GM23338 (cell line): ENCODE results near the gene ACO1. TPM values are rescaled to one million over a fixed set of nuclear protein-coding genes. Genes with fewer than 3 reads are reported as not detected.

ENCODE experiments used
- ATAC-seq: fragments of 200-7000 bp; cut with Tn5 transposase; 3 replicates; pipeline ENCODE4 v1.9.1; 2020
- DNase-seq: peaks from one replicate; pipeline ENCODE4 v3.0.0-alpha.2; 2015; ENCODE audit warnings: low spot score
- H2AFZ ChIP-seq: fragments of 200-600 bp; sonication (generic); 2 replicates; pipeline ENCODE4 v1.8.0; 2016; ENCODE audit warnings: antibody characterized with exemption, mild to moderate bottlenecking, moderate library complexity
- H3F3A ChIP-seq: fragments of 200-600 bp; sonication (generic); replicated peaks from 2 replicates; pipeline ENCODE4 v1.8.0; 2017; ENCODE audit warnings: antibody characterized with exemption, mixed run types, low read depth
- H3K27ac ChIP-seq: fragments of 200-600 bp; sonication (generic); 2 replicates; pipeline ENCODE4 v1.6.1; 2016; ENCODE audit warnings: low read depth
- H3K27me3 ChIP-seq: fragments of 200-600 bp; sonication (generic); 2 replicates; pipeline ENCODE4 v1.8.0; 2016; ENCODE audit warnings: mild to moderate bottlenecking, mixed run types, moderate library complexity; ENCODE audit not compliant: insufficient read depth
- H3K36me3 ChIP-seq: fragments of 200-600 bp; sonication (generic); 2 replicates; pipeline ENCODE4 v1.8.0; 2016; ENCODE audit warnings: mild to moderate bottlenecking; ENCODE audit not compliant: insufficient read depth
- H3K4me1 ChIP-seq: fragments of 200-600 bp; sonication (generic); 2 replicates; pipeline ENCODE4 v1.8.0; 2016; ENCODE audit warnings: mild to moderate bottlenecking, moderate library complexity; ENCODE audit not compliant: insufficient read depth
- H3K4me2 ChIP-seq: fragments of 200-600 bp; sonication (generic); 2 replicates; pipeline ENCODE4 v1.7.1; 2017; ENCODE audit warnings: mixed run types
- H3K4me3 ChIP-seq: fragments of 200-600 bp; sonication (generic); 2 replicates; pipeline ENCODE4 v1.6.1; 2016; ENCODE audit warnings: mixed run types
- H3K79me2 ChIP-seq: fragments of 200-600 bp; sonication (generic); replicated peaks from 2 replicates; pipeline ENCODE4 v1.8.0; 2017; ENCODE audit warnings: mild to moderate bottlenecking; ENCODE audit not compliant: insufficient read depth
- H3K9me2 ChIP-seq: fragments of 200-600 bp; sonication (generic); 2 replicates; pipeline ENCODE4 v1.8.0; 2017; ENCODE audit not compliant: insufficient read depth
- H4K20me1 ChIP-seq: fragments of 200-600 bp; sonication (generic); replicated peaks from 2 replicates; pipeline ENCODE4 v1.8.0; 2017; ENCODE audit warnings: mild to moderate bottlenecking; ENCODE audit not compliant: insufficient read depth
- H3K27ac Mint-ChIP-seq: 2 replicates; pipeline ENCODE4 v1.8.0; 2020; ENCODE audit warnings: inconsistent platforms, mild to moderate bottlenecking, moderate library complexity, mixed read lengths
- H3K27me3 Mint-ChIP-seq: 3 replicates; pipeline ENCODE4 v1.8.0; 2022; ENCODE audit warnings: low read depth, mild to moderate bottlenecking, moderate library complexity, mixed read lengths, inconsistent platforms; ENCODE audit not compliant: insufficient read depth, poor library complexity
- H3K36me3 Mint-ChIP-seq: 3 replicates; pipeline ENCODE4 v1.8.0; 2021; ENCODE audit warnings: low read depth, mild to moderate bottlenecking, inconsistent platforms, moderate library complexity, mixed read lengths
- H3K4me1 Mint-ChIP-seq: 3 replicates; pipeline ENCODE4 v1.8.0; 2020; ENCODE audit warnings: mild to moderate bottlenecking, inconsistent platforms, mixed read lengths
- H3K4me3 Mint-ChIP-seq: 3 replicates; pipeline ENCODE4 v1.8.0; 2021; ENCODE audit warnings: moderate library complexity, mild to moderate bottlenecking, inconsistent platforms, mixed read lengths
- H3K9me3 Mint-ChIP-seq: 3 replicates; pipeline ENCODE4 v1.8.0; 2020; ENCODE audit warnings: moderate library complexity, mild to moderate bottlenecking, inconsistent platforms, mixed read lengths
- CREB1 ChIP-seq: fragments of 250-450 bp; sonication (Bioruptor Pico); IDR thresholded peaks from 2 replicates; pipeline ENCODE4 v1.5.0; 2020; ENCODE audit warnings: low read depth, mild to moderate bottlenecking, moderate library complexity
- CTCF ChIP-seq, 2 experiments: fragments of 200-600 bp in 1 of 2; sonication (generic) in 1 of 2; conservative IDR thresholded peaks; 2 replicates each; pipeline versions ENCODE4 v1.5.1 to v1.6.1; 2016 to 2017; ENCODE audit warnings: antibody characterized with exemption in 2 of 2, low read depth in 2 of 2, mild to moderate bottlenecking in 2 of 2, moderate library complexity in 1 of 2
- ETS1 ChIP-seq: IDR thresholded peaks from 2 replicates; pipeline ENCODE4 v1.6.1; 2016; ENCODE audit warnings: antibody characterized with exemption
- EZH2 ChIP-seq: fragments of 200-600 bp; sonication (generic); IDR thresholded peaks from one replicate; pipeline ENCODE4 v1.8.0; 2017; ENCODE audit warnings: antibody characterized with exemption, mild to moderate bottlenecking, low read depth; ENCODE audit not compliant: unreplicated experiment
- EZH2phosphoT487 ChIP-seq: fragments of 200-600 bp; sonication (generic); IDR thresholded peaks from one replicate; pipeline ENCODE4 v1.8.1; 2018; ENCODE audit warnings: antibody characterized with exemption; ENCODE audit not compliant: unreplicated experiment
- JUNB ChIP-seq: IDR thresholded peaks from one replicate; pipeline ENCODE4 v1.6.1; 2016; ENCODE audit warnings: antibody characterized with exemption; ENCODE audit not compliant: unreplicated experiment
- NANOG ChIP-seq: IDR thresholded peaks from 2 replicates; pipeline ENCODE4 v1.6.1; 2016; ENCODE audit warnings: antibody characterized with exemption, borderline replicate concordance
- POLR2AphosphoS5 ChIP-seq: IDR thresholded peaks from 2 replicates; pipeline ENCODE4 v1.6.1; 2016; ENCODE audit warnings: antibody characterized with exemption, low read depth
- REST ChIP-seq: IDR thresholded peaks from one replicate; pipeline ENCODE4 v1.6.1; 2018; ENCODE audit warnings: antibody characterized with exemption; ENCODE audit not compliant: unreplicated experiment
- STAT1 ChIP-seq: IDR thresholded peaks from one replicate; pipeline ENCODE4 v1.6.1; 2016; ENCODE audit warnings: antibody characterized with exemption; ENCODE audit not compliant: unreplicated experiment
- ZNF114 ChIP-seq: fragments of 250-450 bp; sonication (Bioruptor Pico); IDR thresholded peaks from 2 replicates; pipeline ENCODE4 v1.5.0; 2020; ENCODE audit warnings: mild to moderate bottlenecking, moderate library complexity
- polyA plus RNA-seq: library from polyadenylated mRNA; unstranded; fragments of >200 nt; fragmentation: Nextera tagmentation; extraction: Ambion mirVana; gene quantifications from 2 replicates; pipeline ENCODE4 v1.2.1, GENCODE V29; 2016
- total RNA-seq: library from RNA; depleted of rRNA; stranded (reverse); fragments of >200 nt; shearing (Covaris generic); gene quantifications from 2 replicates; pipeline ENCODE4 v1.2.3, GENCODE V29; 2014

Gene ACO1
- total and polyA plus RNA-seq, 2 experiments from 2014 or later = 16.6 to 41.0 TPM

GRCh38 chr9:32382565-32383320 lies 1.7 kb upstream of the ACO1 start (continued):
- TF ChIP-seq REST = no peak
- TF ChIP-seq CTCF (conservative IDR thresholded peaks at IDR 0.05; ENCODE audit: low read depth in 2 of 2) = no peak
- no peak for TF ChIP-seq POLR2AphosphoS5

GRCh38 chr9:32384002-32384363 lies 460 bp upstream of the ACO1 start:
- H3K4me1 Mint-ChIP-seq = peaks cover 25% of the 10 kb centered on the region
- H4K20me1 ChIP-seq = no peaks in the 10 kb centered on the region; the same call in 1 of the 2 replicates
- H2AFZ ChIP-seq = peak overlapping the region; percentile 87; the same call in 1 of the 2 replicates
- no peak; the same call in 2 of the 3 replicates for ATAC-seq
- no peaks in the 10 kb centered on the region for H3K9me2 ChIP-seq
- H3K36me3 Mint-ChIP-seq = no peaks in the 10 kb centered on the region; the same call in 2 of the 3 replicates
- H3K4me3 ChIP-seq = peak overlapping the region; percentile 96
- H3F3A ChIP-seq = no peaks in the 10 kb centered on the region
- no peaks in the 10 kb centered on the region for H3K9me3 Mint-ChIP-seq
- peaks cover 20% of the 10 kb centered on the region for H3K79me2 ChIP-seq
- no peak overlapping the region for H3K27ac ChIP-seq
- peak overlapping the region; percentile 71 for H3K4me3 Mint-ChIP-seq
- H3K36me3 ChIP-seq = no peaks in the 10 kb centered on the region
- no peak for DNase-seq
- peaks cover 30% of the 10 kb centered on the region for H3K27me3 ChIP-seq
- peak overlapping the region; percentile 84 for H3K4me2 ChIP-seq
- H3K4me1 ChIP-seq = peaks cover 22% of the 10 kb centered on the region; the same call in 1 of the 2 replicates
- H3K27me3 Mint-ChIP-seq = peaks cover 11% of the 10 kb centered on the region
- H3K27ac Mint-ChIP-seq = no peak overlapping the region
- no peak for TF ChIP-seq EZH2phosphoT487
- TF ChIP-seq ZNF114 = no peak
- TF ChIP-seq EZH2 = no peak
- no peak for TF ChIP-seq REST
- no peak for TF ChIP-seq POLR2AphosphoS5
- no peak for TF ChIP-seq NANOG
- TF ChIP-seq STAT1 = no peak
- TF ChIP-seq CREB1 (CRISPR knock-in tag) = no peak
- no peak for TF ChIP-seq ETS1
- no peak for TF ChIP-seq JUNB
